ENCODE results near the gene CTNND2. TPM values are rescaled to one million over a fixed set of nuclear protein-coding genes. Genes with fewer than 3 reads are reported as not detected.

Gene CTNND2
- total RNA-seq, 1 donor from 2014 or later: 143 TPM

- Mint-ChIP-seq H3K27me3 (no peaks in the 10 kb centered on the region), H3K4me1 (ENCODE audit: low read depth) (no peaks in the 10 kb centered on the region), H3K36me3 (ENCODE audit: insufficient read depth) (peaks cover 42% of the 10 kb centered on the region), H3K9me3 (ENCODE audit: low read depth) (peaks cover 20% of the 10 kb centered on the region), H3K4me3 (ENCODE audit: low read depth) (no peak overlapping the region), H3K27ac (no peak overlapping the region)
- no peak for DNase-seq (ENCODE audit: low spot score, unreplicated experiment)
- TF ChIP-seq CTCF (IDR thresholded peaks at IDR 0.05; ENCODE audit: unreplicated experiment): no peak
Measured at GRCh38 chr5:11026543-11026942, 877.7 kb downstream of the CTNND2 start.

GRCh38 chr5:11023945-11024344 is 880.3 kb downstream of the CTNND2 start:
- Mint-ChIP-seq H3K4me1 (ENCODE audit: low read depth) (no peaks in the 10 kb centered on the region), H3K27ac (no peak overlapping the region), H3K4me3 (ENCODE audit: low read depth) (no peak overlapping the region), H3K27me3 (no peaks in the 10 kb centered on the region), H3K9me3 (ENCODE audit: low read depth) (no peaks in the 10 kb centered on the region), H3K36me3 (ENCODE audit: insufficient read depth) (peaks cover 29% of the 10 kb centered on the region)
- DNase-seq (ENCODE audit: low spot score, unreplicated experiment): no peak
- TF ChIP-seq CTCF (IDR thresholded peaks at IDR 0.05; ENCODE audit: unreplicated experiment): no peak

- Mint-ChIP-seq H3K27ac (no peak overlapping the region), H3K4me1 (ENCODE audit: low read depth) (peaks cover 16% of the 10 kb centered on the region), H3K4me3 (ENCODE audit: low read depth) (no peak overlapping the region), H3K27me3 (no peaks in the 10 kb centered on the region), H3K36me3 (ENCODE audit: insufficient read depth) (peaks cover 31% of the 10 kb centered on the region), H3K9me3 (ENCODE audit: low read depth) (no peaks in the 10 kb centered on the region)
- DNase-seq (ENCODE audit: low spot score, unreplicated experiment): no peak
- TF ChIP-seq CTCF (IDR thresholded peaks at IDR 0.05; ENCODE audit: unreplicated experiment): no peak
Measured at GRCh38 chr5:11013793-11014192, 890.5 kb downstream of the CTNND2 start.

- Mint-ChIP-seq H3K4me3 (ENCODE audit: low read depth) (no peak overlapping the region), H3K9me3 (ENCODE audit: low read depth) (no peaks in the 10 kb centered on the region), H3K4me1 (ENCODE audit: low read depth) (peaks cover 16% of the 10 kb centered on the region), H3K27ac (no peak overlapping the region), H3K27me3 (no peaks in the 10 kb centered on the region), H3K36me3 (ENCODE audit: insufficient read depth) (peaks cover 33% of the 10 kb centered on the region)
- DNase-seq (ENCODE audit: low spot score, unreplicated experiment): no peak
- no peak for TF ChIP-seq CTCF (IDR thresholded peaks at IDR 0.05; ENCODE audit: unreplicated experiment)
Measured at GRCh38 chr5:11012295-11012694, 892.0 kb downstream of the CTNND2 start.

GRCh38 chr5:11010429-11011210 is 893.6 kb downstream of the CTNND2 start:
- Mint-ChIP-seq H3K9me3 (ENCODE audit: low read depth) (no peaks in the 10 kb centered on the region), H3K4me3 (ENCODE audit: low read depth) (no peak overlapping the region), H3K27me3 (peaks cover 3% of the 10 kb centered on the region), H3K27ac (no peak overlapping the region), H3K36me3 (ENCODE audit: insufficient read depth) (peaks cover 34% of the 10 kb centered on the region), H3K4me1 (ENCODE audit: low read depth) (peaks cover 16% of the 10 kb centered on the region)
- DNase-seq (ENCODE audit: low spot score, unreplicated experiment): no peak
- TF ChIP-seq CTCF (IDR thresholded peaks at IDR 0.05; ENCODE audit: unreplicated experiment): no peak

Measured in progenitor cell of endocrine pancreas (in vitro differentiated cells).